Activated CD8-positive, alpha-beta memory T cell treated with anti-CD3 and anti-CD28 coated beads for 36 hours (primary cell): ENCODE measurements around the gene TCHHL1. TPM values are rescaled to one million over a fixed set of nuclear protein-coding genes. Genes with fewer than 3 reads are reported as not detected.
"Not testable (repeated sequence)": the region's sequence is repeated elsewhere in the genome, so short reads cannot be mapped to it uniquely, and the experiment has no call there.

ENCODE experiments used
- CTCF ChIA-PET: fragments of 350-600 bp; sonication (Branson Sonifier 250); formaldehyde crosslinking; loops from one replicate; lab custom pipeline; 2021; ENCODE audit warnings: antibody characterized with exemption; lab: Charles Lee
- POLR2A ChIA-PET: fragments of 350-600 bp; sonication (Branson Sonifier 250); formaldehyde crosslinking; loops from one replicate; lab custom pipeline; 2021; ENCODE audit warnings: antibody characterized with exemption; lab: Charles Lee
- total RNA-seq, 2 experiments: library from RNA; stranded (reverse); gene quantifications; one replicate each; pipeline ENCODE4 v1.2.3, GENCODE V29; 2021

TCHHL1 gene
- total RNA-seq, 2 experiments from 2014 or later: not detected

- POLR2A ChIA-PET: no interaction called here
- CTCF ChIA-PET: interaction anchor here (1.2 kb wide), 1 partner anchor 78 kb away, joined by 3 read pairs; no protein-coding TSS in a partner anchor
Observed at GRCh38 chr1:152107031-152107983, 18.4 kb upstream of the TCHHL1 start.

- ChIA-PET POLR2A (no interaction called here), CTCF (no interaction called here)
Observed at GRCh38 chr1:152104854-152105253, 16.0 kb upstream of the TCHHL1 start.

DNA sequence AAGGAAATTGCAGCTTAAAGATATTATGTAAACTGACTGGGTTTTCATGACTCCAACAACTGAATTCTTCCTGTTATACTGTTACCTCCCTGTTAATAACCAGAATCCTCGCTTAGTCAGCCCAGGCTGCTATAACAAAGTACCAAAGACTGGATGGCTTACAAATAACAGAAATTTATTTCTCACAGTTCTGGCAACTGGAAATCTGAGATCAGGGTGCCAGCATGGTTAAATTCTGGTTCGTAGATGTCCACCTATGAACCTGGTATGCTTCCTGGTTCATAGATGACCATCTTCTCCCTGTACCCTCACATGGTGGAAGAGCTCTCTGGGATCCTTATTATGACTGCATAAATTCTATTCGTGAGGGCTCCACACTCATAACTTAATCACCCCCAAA lies 8.1 kb upstream of the TCHHL1 start:
- ChIA-PET POLR2A (no interaction called here), CTCF (no interaction called here)

DNA sequence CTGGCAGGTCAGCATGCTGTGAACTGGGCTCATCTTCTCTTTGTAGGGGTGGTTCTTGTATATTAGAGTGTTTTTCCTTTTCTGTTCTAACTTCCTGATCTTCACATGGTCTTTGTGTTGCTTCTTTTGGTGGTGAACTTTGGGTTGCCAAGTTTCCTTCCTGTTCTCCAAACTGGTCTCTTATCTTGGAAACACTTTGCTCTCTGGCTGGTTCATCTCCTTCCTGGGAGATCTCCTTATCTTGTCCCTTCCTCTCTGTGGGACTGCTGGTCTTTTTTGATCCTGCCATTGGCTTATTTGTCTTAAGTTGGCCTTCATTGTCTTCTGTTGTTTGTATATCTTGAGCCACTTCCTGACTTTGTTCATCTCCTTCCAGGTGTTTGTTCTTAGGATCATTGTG lies 2.1 kb downstream of the TCHHL1 start:
- ChIA-PET CTCF (no interaction called here), POLR2A (no interaction called here)

DNA sequence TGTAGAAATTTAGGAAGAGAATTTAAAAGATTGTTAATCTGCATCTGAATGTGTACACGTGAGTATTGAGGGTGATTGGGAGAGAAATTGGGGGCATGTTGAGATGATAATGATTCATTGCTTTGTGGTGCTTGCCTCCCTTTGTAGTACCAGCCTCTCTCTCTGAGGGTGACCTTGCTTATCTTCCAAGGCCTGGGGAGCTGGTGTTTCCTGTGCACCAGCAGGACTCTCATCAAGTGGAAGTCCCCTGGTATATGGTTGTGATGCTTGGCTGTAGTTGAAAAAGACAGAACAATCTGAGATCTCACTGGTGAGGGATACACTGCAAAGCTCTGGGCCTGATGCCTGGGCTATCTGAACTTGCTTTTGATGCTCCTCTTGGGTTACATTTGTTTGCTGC lies 4.0 kb downstream of the TCHHL1 start:
- ChIA-PET CTCF (no interaction called here), POLR2A (no interaction called here)

GRCh38 chr1:152081026-152081425 lies 7.8 kb downstream of the TCHHL1 start:
- POLR2A ChIA-PET, CTCF ChIA-PET: not testable (repeated sequence)

DNA sequence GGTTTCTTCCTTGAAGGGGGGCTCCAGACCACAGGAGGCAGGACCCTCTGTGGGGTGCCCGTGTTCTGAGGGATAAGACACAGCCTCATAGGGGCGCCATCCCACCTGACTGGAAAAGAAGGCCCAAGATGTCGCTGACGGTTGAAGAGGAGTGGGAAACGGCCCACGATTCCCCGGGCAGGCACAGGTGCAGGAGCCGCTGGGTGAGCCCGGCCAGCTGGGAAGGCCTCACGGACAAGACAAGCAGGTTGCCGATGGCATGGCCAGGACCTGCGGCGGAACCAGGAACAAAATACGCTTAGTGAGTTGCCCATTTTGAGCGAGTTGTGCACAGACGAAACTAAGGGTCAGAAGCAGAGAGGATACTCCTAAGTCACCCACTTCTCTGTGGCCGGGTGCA lies 8.4 kb downstream of the TCHHL1 start:
- CTCF ChIA-PET, POLR2A ChIA-PET: not testable (repeated sequence)

DNA sequence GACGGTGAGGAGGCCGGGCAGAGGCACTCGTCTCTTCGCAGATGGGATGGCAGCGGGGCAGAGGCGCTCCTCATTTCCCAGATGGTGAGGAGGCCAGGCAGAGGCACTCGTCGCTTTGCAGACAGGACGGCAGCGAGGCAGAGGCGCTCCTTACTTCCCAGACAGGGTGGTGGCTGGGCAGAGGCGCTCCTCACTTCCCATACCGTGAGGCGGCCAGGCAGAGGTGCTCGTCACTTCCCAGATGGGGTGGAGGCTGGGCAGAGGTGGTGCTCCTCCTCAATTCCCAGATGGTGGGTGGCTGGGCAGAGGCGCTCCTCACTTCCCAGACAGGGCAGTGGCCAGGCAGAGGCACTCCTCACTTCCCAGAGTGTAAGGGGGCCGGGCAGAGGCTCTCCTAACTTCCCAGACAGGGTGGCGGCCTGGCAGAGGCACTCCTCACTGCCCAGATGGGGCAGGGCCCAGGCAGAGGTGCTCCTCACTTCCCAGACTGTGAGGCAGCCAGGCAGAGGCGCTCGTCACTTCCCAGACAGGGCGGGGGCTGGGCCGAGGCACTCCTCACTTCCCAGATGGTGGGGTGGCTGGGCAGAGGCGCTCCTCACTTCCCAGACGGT lies 9.9 kb downstream of the TCHHL1 start:
- POLR2A ChIA-PET: no interaction called here

DNA sequence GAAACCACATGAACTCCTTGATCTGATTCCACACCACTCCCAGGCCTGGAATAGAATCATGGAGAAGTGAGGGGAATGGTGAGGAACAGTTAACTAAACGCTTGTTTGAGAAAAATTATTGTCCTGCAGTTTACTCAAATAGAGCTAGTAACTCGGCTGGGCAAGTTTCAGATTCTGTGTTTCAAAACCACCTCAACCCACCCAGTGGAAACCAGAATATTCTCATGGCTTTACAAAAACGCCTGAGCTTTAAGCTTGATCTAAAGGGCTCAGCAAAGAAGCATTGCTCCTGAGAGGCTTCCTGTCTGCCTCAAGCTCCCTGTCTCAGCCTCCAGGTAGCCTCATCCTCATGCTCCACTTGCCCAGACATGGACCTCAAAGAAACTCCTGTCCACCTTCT lies 16.6 kb downstream of the TCHHL1 start:
- CTCF ChIA-PET: no interaction called here
- POLR2A ChIA-PET: no interaction called here

More for the DNA sequence above, 9.9 kb downstream of the TCHHL1 start:
- CTCF ChIA-PET: no interaction called here

DNA sequence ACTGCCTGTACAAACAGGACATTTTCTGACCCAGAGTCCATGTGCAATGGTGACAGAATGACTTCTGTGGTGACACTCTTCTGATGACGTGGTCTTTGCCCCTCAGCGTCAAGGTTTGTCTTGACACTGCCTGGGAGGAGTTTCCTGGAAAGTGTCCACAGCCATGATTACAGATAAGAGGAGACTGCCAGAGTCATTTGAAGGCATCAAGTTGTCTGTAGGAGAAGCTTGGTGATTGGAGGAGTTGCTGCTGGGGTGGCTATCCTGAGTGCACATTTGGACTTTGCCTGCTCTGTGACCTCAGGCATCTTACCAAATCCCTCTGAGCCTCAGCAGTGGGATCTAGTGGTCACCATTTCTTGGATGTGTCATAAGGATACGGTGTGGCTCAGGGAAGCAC lies 17.7 kb downstream of the TCHHL1 start:
- POLR2A ChIA-PET: no interaction called here
- CTCF ChIA-PET: no interaction called here

- CTCF ChIA-PET: interaction anchor here (0.6 kb wide), 1 partner anchor 71 kb away, joined by 3 read pairs; no protein-coding TSS in a partner anchor
- POLR2A ChIA-PET: no interaction called here
Observed at GRCh38 chr1:152067929-152068328, 20.9 kb downstream of the TCHHL1 start.

- ChIA-PET CTCF (interaction anchor here (0.6 kb wide), 1 partner anchor 71 kb away, joined by 3 read pairs; no protein-coding TSS in a partner anchor), POLR2A (no interaction called here)
Observed at GRCh38 chr1:152067150-152067549, 21.7 kb downstream of the TCHHL1 start.

- ChIA-PET CTCF (interaction anchor here (0.6 to 1.4 kb wide), 2 partner anchors 25 to 127 kb away, joined by 4 to 5 read pairs; no protein-coding TSS in a partner anchor), POLR2A (no interaction called here)
Observed at GRCh38 chr1:152061952-152062351, 26.9 kb downstream of the TCHHL1 start.

DNA sequence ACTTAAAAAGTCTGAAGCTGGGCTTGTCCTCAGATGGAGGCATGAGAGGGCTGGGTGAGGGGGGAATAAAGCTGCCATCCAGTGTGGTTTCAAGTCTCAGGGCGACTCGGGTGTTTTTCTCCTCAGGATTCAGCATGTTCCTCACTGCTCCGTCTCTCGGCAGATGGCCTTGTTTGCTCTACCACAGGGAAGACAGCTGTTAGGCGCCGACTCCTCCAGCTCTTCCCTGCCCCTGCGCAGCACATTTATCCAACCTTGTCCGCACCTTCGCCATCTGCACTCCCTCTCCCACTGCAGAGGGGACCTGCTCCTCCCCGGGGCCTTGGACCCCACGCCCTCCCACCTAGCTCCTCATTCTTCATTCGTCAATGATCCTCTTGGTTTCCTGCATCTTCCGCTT lies 35.5 kb downstream of the TCHHL1 start:
- POLR2A ChIA-PET: no interaction called here
- CTCF ChIA-PET: interaction anchor here (0.9 to 5.9 kb wide), 11 partner anchors 19 to 406 kb away, joined by 3 to 59 read pairs (median 5); no protein-coding TSS in a partner anchor

GRCh38 chr1:152052606-152053005 lies 36.3 kb downstream of the TCHHL1 start:
- POLR2A ChIA-PET: no interaction called here

DNA sequence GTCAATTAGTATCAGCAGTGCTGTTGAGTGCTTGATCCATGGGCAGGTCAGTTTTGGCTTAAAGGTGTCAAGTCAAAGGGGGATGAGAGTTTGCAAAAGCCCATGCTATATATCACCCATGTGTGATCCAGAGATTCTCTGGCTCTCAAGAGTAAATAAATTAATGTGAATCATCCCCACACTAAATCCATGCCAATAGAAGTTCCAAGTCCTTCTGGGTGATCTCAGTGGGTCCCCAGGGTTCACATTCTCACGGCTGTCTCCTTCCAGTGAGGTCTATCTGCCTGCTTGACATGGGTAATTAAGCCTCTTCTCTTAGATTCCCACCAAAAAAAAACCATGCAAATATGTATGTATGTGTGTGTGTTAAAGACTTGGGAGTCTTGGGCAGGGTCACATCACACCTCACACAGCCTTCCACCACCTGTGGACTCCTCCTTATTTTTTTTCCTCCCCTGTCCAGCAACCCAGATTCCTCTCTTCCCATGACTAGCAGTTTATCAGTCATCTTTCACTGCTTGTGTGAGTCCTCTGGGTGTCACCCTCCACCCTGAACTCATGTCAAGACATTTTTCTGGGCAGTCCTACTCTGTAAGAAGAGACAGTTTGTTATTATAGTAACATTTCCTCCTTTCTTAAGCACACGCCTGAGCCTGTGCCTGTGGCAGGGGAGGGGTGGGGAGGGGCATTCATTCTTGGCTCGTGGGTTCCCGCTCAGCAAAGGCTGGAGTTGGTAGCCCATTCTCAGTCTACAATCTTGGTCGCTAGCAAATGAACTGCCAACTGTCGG lies 37.8 kb downstream of the TCHHL1 start:
- ChIA-PET POLR2A (no interaction called here), CTCF (interaction anchor here (1.1 to 5.9 kb wide), 6 partner anchors 60 to 407 kb away, joined by 3 to 59 read pairs (median 4); no protein-coding TSS in a partner anchor)

More at GRCh38 chr1:152052606-152053005, 36.3 kb downstream of the TCHHL1 start:
- CTCF ChIA-PET: interaction anchor here (0.7 to 5.9 kb wide), 13 partner anchors 19 to 406 kb away, joined by 3 to 59 read pairs (median 5); partner anchors contain the start of gene TCHH

GRCh38 chr1:152049291-152050083 lies 39.4 kb downstream of the TCHHL1 start:
- ChIA-PET CTCF (interaction anchor here (0.7 to 5.6 kb wide), 8 partner anchors 14 to 647 kb away, joined by 3 to 52 read pairs (median 4); partner anchors contain the start of gene S100A11), POLR2A (interaction anchor here (0.6 to 1.3 kb wide), 3 partner anchors 139 to 1524 kb away, joined by 3 to 7 read pairs (median 6); no protein-coding TSS in a partner anchor)

- POLR2A ChIA-PET: interaction anchor here (0.7 to 2.8 kb wide), 4 partner anchors 12 to 1525 kb away, joined by 4 to 18 read pairs (median 6); partner anchors contain the start of gene S100A11
- CTCF ChIA-PET: interaction anchor here (0.7 to 5.6 kb wide), 8 partner anchors 9 to 410 kb away, joined by 3 to 52 read pairs (median 6); partner anchors contain the start of gene S100A11
Observed at GRCh38 chr1:152048416-152049009, 40.4 kb downstream of the TCHHL1 start.
